Measurements from ENCODE around the gene CCSER1. TPM values are rescaled to one million over a fixed set of nuclear protein-coding genes. Genes with fewer than 3 reads are reported as not detected.

The CCSER1 gene
- total and polyA plus RNA-seq, 2 of the 8 experiments (the other 6 are each of a cell fraction or from before 2014, with no cell fraction given) = 0.26 to 0.84 TPM

DNA sequence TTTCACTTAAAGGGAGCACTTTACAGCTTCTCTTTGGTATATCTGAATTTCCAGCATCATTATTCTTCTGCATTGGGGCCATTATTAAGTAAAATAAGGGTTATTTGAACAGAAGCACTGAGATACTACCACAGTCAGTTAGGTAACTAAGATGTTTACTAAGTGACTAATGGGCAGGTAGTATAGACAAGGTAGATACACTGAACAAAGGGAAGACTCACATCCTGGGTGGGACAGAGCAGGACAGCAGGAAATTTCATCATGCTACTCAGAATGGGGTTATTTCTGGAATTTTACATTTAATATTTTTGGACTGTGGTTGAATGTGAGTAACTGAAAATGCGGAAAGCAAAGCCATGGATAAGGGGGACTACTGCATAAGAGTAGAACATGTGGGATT is 316.0 kb downstream of the CCSER1 start:
- no peak for TF ChIP-seq BCL11A (IDR thresholded peaks at IDR 0.05; ENCODE audit: low read depth in 2 of 2, low read length in 2 of 2)
- no peak for TF ChIP-seq MAFK (IDR thresholded peaks at IDR 0.05; ENCODE audit: low read depth, low read length)
- TF ChIP-seq SUZ12 (IDR thresholded peaks at IDR 0.05; ENCODE audit: low read length) = no peak
- TF ChIP-seq SIX5 (IDR thresholded peaks at IDR 0.05; ENCODE audit: low read depth, low read length) = no peak
- TF ChIP-seq, protein P1, sequence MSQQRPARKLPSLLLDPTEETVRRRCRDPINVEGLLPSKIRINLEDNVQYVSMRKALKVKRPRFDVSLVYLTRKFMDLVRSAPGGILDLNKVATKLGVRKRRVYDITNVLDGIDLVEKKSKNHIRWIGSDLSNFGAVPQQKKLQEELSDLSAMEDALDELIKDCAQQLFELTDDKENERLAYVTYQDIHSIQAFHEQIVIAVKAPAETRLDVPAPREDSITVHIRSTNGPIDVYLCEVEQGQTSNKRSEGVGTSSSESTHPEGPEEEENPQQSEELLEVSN (IDR thresholded peaks at IDR 0.05) = no peak
- TF ChIP-seq CHD1 (IDR thresholded peaks at IDR 0.05; ENCODE audit: low read depth, low read length) = no peak
- no peak for TF ChIP-seq POLR2A (IDR thresholded peaks at IDR 0.05; ENCODE audit: control extremely low read depth in 1 of 2, low read depth in 2 of 2, low read length in 2 of 2)
- no peak for FAIRE-seq
- WGBS, 2 experiments (ENCODE audit: extremely low coverage in 1 of 2, insufficient coverage in 1 of 2, insufficient read length in 1 of 2, insufficient replicate concordance in 2 of 2, low coverage in 1 of 2, low lambda C conversion rate in 2 of 2, missing lambda C conversion rate in 1 of 2) = 94% methylated on average over 1 of the region's 1 CpG; no CpG with 5 or more reads in 1 of the 2 experiments
- no peak overlapping the region for H2BK5ac ChIP-seq (ENCODE audit: low read depth, low read length)
- H3K4ac ChIP-seq (replicated peaks; ENCODE audit: insufficient read length, low read depth, low read length) = no peak overlapping the region
- no peak overlapping the region for H2AFZ ChIP-seq (ENCODE audit: low read length)
- no peaks in the 10 kb centered on the region for H3K36me3 ChIP-seq (ENCODE audit: control insufficient read depth in 2 of 4, insufficient read depth in 4 of 4, low read length in 3 of 4)
- H3K79me1 ChIP-seq (ENCODE audit: low read depth, low read length) = no peaks in the 10 kb centered on the region
- no peaks in the 10 kb centered on the region for H3K23me2 ChIP-seq (ENCODE audit: low read depth, low read length)
- no peak overlapping the region for H3K4me2 ChIP-seq (ENCODE audit: insufficient read depth in 1 of 2, low read depth in 2 of 2, low read length in 2 of 2)
- H2BK20ac ChIP-seq (ENCODE audit: low read length) = no peak overlapping the region
- H3K4me1 ChIP-seq (replicated peaks in 1 of 4; ENCODE audit: control insufficient read depth in 3 of 4, insufficient read depth in 4 of 4, low read length in 3 of 4) = no peaks in the 10 kb centered on the region
- H4K91ac ChIP-seq (replicated peaks; ENCODE audit: insufficient read length, low read length) = no peak overlapping the region
- H3K18ac ChIP-seq (ENCODE audit: extremely low read depth, low read length) = no peak overlapping the region
- H4K8ac ChIP-seq (ENCODE audit: extremely low read depth, insufficient read depth, low read length) = no peak overlapping the region
- DNase-seq (ENCODE audit: low read depth in 1 of 2, low spot score in 2 of 2) = no peak
- no peak overlapping the region for H3K23ac ChIP-seq (ENCODE audit: insufficient read length)
- no peaks in the 10 kb centered on the region for H3K79me2 ChIP-seq (ENCODE audit: control insufficient read depth in 1 of 2, insufficient read depth in 2 of 2, low read length in 2 of 2)
- no peak overlapping the region for H2BK12ac ChIP-seq (ENCODE audit: low read depth, low read length)
- no peak overlapping the region for H3K4me3 ChIP-seq (ENCODE audit: extremely low read depth in 1 of 4, insufficient read depth in 2 of 4, low read depth in 3 of 4, low read length in 4 of 4)
- H2AK5ac ChIP-seq (ENCODE audit: low read depth, low read length) = no peak overlapping the region
- H2BK15ac ChIP-seq (ENCODE audit: low read length) = no peak overlapping the region
- no peaks in the 10 kb centered on the region for H4K20me1 ChIP-seq (replicated peaks in 1 of 2; ENCODE audit: control insufficient read depth in 1 of 2, insufficient read depth in 2 of 2, low read length in 2 of 2)
- H3K9ac ChIP-seq (replicated peaks in 1 of 4; ENCODE audit: extremely low read depth in 1 of 4, low read depth in 3 of 4, low read length in 3 of 4) = no peak overlapping the region
- H3K14ac ChIP-seq (ENCODE audit: insufficient read length) = no peak overlapping the region
- H3K27ac ChIP-seq (ENCODE audit: low read depth, low read length) = no peak overlapping the region
- no peak overlapping the region for H3K56ac ChIP-seq (replicated peaks; ENCODE audit: insufficient read length, low read depth, low read length)
- H2BK120ac ChIP-seq (replicated peaks; ENCODE audit: low read depth, low read length) = no peak overlapping the region
- H3K9me3 ChIP-seq (ENCODE audit: insufficient read depth in 2 of 2, low read depth in 1 of 2, low read length in 1 of 2) = no peaks in the 10 kb centered on the region
- no peaks in the 10 kb centered on the region for H3K27me3 ChIP-seq (replicated peaks in 1 of 4; ENCODE audit: control insufficient read depth in 3 of 4, extremely low read depth in 1 of 4, insufficient read depth in 3 of 4, low read length in 3 of 4)
- CTCF ChIA-PET (ENCODE audit: partially characterized antibody) = no interaction called here
- H4K5ac ChIP-seq (ENCODE audit: insufficient read length, low read depth, low read length) = no peak overlapping the region
- POLR2A ChIA-PET (ENCODE audit: partially characterized antibody) = no interaction called here
